Loucy (cell line): ENCODE measurements around the gene KIR2DL4.

Experiments
- EZH2phosphoT487 ChIP-seq: fragments of 200-600 bp; IDR thresholded peaks from 2 replicates; pipeline ENCODE4 v1.6.1; 2018; ENCODE audit warnings: antibody characterized with exemption, mild to moderate bottlenecking, moderate library complexity, borderline replicate concordance
- TF ChIP-seq, protein P1 (sequence below): fragments of 200-600 bp; sonication (generic); conservative IDR thresholded peaks from 2 replicates; pipeline ENCODE4 v1.5.1; 2014; ENCODE audit warnings: mild to moderate bottlenecking, antibody characterized with exemption, low read length

DNA sequence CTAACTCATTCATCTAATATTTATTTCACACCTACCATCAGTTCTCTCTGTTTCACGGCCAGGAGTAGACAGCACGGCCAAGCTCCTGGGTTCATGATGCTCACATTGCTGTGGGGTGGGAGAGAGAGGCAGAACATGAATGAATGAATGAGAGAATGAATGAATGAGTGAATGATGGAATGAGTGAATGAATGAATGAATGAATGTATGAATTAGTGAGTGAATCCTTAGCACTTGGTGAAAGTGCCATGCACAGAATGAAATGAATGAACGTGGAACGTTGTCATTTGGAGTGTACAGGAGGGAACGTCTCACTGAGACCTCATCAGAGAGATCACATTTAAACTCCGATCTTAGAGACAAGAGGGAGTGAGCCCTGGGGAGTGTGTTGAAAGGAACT, 11.9 kb upstream of the KIR2DL4 start:
- TF ChIP-seq EZH2phosphoT487 = no peak
- TF ChIP-seq, protein P1, sequence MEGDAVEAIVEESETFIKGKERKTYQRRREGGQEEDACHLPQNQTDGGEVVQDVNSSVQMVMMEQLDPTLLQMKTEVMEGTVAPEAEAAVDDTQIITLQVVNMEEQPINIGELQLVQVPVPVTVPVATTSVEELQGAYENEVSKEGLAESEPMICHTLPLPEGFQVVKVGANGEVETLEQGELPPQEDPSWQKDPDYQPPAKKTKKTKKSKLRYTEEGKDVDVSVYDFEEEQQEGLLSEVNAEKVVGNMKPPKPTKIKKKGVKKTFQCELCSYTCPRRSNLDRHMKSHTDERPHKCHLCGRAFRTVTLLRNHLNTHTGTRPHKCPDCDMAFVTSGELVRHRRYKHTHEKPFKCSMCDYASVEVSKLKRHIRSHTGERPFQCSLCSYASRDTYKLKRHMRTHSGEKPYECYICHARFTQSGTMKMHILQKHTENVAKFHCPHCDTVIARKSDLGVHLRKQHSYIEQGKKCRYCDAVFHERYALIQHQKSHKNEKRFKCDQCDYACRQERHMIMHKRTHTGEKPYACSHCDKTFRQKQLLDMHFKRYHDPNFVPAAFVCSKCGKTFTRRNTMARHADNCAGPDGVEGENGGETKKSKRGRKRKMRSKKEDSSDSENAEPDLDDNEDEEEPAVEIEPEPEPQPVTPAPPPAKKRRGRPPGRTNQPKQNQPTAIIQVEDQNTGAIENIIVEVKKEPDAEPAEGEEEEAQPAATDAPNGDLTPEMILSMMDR = no peak
